Activated T-cell treated with anti-CD3 and anti-CD28 coated beads for 1 hour (primary cell): Measurements from ENCODE around the gene RPUSD1.

ENCODE experiments used
- DNase-seq: peaks from one replicate; pipeline ENCODE4 v3.0.0-alpha.2; 2020; ENCODE audit warnings: low read depth

The RPUSD1 gene

DNA sequence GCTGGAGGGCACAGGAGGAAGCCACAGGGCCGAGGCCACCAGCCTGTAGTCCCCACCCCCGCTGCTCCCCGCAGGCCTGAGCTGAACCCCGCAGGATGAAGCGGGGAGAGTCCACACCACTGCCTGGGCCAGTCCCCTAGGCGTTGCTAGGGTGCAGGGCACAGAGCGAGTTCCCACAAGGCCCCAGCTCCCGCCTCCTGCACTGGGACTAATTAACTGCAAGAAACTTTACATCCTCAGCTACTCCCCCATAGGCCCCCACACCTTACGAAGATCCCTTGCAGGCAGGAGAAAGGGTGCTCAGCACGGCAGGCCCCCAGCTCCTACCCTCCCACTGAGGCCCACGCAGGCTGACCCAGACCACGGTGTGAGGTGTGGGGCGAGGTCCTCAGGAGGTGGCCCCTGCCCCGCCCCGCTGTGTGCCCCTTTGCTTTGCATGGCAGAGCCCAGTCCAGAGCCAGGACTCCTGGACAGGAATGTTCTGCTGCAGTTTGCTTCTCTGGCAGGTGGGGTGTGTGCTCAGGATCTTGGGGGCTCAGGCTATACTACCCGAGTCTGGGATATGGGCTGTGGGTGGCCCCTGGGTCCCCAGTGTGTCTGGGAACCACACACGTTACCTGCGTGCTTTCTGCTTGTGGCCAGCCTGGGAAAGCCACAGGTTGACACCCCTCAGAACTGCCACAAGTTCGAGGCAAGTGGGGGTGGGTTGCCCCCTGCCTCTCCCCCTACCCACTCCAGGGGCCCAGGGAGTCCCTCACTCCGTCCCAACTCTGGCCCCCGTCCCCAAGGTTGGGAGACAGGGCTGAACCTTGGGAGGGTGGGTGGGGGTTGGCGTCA is 11.1 kb upstream of the RPUSD1 start:
- no peak for DNase-seq

- DNase-seq: no peak
Observed at GRCh38 chr16:798666-799065, 10.5 kb upstream of the RPUSD1 start.

DNA sequence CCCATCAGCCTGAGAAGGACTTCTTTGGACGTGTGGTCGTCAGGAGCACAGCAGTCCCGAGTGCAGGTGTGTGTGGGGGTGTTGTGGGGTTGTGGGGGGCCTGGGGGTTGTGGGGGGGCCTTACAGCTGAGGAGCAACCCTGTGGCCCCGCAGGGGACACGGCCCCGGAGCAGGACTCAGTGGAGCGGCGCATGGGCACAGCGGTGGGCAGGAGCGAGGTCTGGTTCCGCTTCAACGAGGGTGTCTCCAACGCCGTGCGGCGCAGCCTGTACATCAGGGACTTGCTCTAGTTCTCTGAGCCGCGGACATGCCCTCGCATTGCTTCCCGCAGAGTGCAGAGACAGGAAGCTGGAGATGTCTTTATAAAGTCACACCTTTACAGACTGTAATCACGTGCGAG is 9.5 kb upstream of the RPUSD1 start:
- DNase-seq: no peak

- no peak for DNase-seq
Observed at GRCh38 chr16:797120-797420, 8.9 kb upstream of the RPUSD1 start.

DNA sequence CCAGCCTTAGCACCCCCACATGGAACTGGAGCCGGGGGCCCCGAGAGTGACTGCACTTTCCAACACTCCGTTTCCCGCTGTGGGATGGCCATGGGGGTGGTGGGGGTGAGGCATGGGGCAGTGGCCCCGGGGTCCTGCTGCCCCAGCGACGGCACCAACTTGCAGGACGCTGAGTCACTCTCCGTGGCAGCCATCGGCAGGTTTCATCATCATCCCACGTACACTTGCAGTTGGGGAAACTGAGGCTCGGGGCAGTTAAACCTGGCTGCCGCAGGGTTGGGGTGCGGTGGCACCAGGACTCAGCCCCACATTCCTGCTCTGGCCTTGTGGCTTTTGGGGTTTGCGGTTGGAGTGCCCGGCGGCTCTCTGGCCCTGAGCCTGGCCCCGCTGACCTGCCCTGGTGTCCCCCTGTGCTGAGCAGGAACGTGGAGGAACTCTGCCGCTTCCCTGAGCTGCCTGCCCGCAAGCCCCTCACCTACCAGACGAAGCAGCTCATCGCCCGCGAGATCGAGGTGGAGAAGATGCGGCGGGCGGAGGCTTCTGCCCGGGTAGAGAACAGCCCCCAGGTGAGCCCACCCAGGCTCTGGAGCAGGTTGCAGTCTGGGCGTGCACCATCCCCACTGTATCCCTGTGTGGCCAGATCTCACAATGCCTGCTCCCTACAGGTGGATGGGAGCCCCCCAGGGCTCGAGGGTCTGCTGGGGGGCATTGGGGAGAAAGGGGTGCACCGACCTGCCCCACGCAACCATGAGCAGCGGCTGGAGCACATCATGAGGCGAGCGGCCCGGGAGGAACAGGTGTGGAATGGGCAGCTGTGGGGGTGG is 8.3 kb upstream of the RPUSD1 start:
- no peak for DNase-seq

GRCh38 chr16:795580-796229 is 7.5 kb upstream of the RPUSD1 start:
- DNase-seq: no peak

GRCh38 chr16:794853-795466 is 6.8 kb upstream of the RPUSD1 start:
- DNase-seq: no peak

GRCh38 chr16:794091-794822 is 6.1 kb upstream of the RPUSD1 start:
- no peak for DNase-seq

- no peak for DNase-seq
Observed at GRCh38 chr16:793414-793813, 5.2 kb upstream of the RPUSD1 start.

GRCh38 chr16:792221-792995 is 4.2 kb upstream of the RPUSD1 start:
- DNase-seq: no peak

DNA sequence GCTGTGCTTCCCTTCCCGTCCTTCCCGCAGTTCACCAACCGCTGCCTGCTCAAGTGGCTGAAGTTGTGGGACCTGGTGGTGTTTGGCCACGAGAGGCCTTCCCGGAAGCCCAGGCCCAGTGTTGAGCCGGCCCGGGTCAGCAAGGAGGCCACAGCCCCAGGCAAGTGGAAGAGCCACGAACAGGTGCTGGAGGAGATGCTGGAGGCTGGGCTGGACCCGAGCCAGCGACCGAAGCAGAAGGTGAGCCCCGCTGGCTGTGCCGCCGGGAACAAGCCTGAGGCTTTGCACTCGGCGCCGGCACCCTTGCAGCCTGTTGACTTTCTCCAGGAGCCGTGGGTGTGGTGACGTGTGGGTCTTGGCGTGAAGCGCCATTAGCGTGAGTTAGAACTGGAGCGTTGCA is 3.0 kb upstream of the RPUSD1 start:
- DNase-seq: no peak

- no peak for DNase-seq
Observed at GRCh38 chr16:790086-790485, 1.9 kb upstream of the RPUSD1 start.

GRCh38 chr16:789191-789850 is 1.1 kb upstream of the RPUSD1 start:
- DNase-seq: no peak

- peak; percentile 89 for DNase-seq
Observed at GRCh38 chr16:788399-789126, 382 bp upstream of the RPUSD1 start, which contains the start of gene CHTF18. Gene CHTF18 (plus strand): TSS chr16:788620. CDS start chr16:788685, 65 bp downstream.

DNA sequence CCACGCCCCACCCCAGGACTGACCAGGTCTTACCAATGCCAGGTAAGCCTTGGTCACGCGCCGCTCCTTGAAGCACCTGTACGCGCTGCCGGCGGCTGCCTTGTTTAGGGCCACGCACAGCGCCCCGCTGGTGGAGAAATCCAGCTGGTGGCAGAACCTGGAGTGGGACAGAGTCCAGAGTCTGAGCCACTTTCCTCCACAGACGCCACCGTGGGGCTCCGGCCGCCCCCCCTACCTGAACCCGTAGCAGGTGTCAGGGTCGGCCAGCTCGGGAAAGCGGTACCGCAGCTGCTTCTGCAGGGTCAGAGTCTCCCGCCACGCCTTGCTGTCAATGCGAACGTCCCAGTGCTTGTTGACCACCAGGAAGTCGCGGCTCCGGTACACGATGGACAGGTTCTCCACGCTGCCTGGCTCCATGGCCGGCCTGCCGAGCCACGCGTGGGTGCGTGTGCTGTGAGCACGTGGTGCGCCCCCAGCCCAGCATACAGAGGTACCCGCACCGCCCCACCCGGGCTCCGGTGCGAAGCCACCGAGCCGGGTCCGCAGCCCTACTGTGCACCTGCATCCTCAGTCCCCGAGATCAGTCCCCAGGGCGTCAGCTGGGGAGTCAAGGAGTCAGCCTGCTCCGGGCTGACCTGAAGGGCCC is 737 bp downstream of the RPUSD1 start:
- no peak for DNase-seq

DNA sequence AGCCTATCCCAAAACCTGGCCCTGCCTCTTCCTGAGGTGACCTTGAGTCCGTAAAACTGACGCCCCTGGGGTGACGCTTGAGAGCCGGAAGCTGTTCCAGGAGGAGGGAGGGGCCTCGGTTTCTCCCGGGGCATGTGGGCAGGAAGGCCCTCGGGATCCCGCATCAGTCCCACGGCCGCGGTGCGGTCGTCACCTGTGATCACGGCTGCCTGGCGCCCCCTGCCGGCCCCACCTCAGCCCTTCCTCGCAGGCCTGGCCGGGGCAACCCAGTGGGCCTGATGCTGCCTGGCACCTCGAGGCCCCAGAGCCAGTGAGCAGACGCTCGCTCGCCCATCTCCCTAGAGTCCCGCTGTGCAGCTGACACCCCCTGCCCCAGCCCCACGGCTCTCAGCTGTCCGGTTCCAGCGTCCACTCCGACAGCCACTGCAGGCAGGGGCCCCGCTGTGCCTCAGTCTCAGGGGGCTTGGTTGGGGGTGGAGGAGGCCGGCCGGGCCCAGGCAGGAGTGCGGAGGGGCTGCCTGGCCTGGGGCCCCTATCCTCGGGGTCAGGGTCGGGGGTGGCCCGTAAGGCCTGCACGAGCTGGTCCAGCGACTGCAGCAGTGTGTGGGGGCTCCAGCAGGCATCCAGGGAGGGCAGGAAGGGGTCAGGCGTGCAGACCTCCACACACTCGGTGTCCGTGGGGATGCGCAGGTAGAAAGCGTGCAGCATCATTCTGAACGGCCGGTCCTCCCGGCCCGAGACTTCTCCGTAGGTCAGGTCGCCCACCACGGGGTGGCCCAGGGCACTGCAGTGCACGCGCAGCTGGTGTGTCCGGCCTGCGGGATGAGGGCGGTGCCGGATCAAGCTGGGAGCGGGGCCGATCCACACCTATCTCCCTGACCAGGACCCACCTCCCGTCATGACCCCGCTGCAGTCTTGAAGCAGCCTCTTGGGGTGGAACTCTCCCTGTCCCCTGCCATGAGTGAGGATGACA is 2.3 kb downstream of the RPUSD1 start:
- peak; percentile 71 for DNase-seq

DNA sequence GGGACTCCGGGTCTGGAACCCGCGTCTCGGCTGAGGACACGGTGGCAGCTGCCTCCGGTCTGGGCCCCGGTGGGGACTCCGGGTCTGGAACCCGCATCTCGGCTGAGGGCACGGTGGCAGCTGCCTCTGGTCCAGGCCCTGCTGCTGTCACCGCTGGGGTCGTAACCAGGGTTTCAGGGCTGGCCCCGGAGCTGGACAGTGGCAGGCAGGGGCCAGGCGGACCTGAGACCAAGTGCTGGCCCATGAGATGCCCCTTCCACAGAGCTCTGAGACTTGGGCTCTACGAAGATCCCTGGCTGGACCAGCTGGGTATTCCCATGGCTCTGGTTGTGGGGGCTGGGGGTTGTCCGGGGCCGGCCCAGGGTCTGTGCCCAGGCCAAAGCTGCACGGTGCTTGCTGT is 3.8 kb downstream of the RPUSD1 start:
- DNase-seq: no peak
